Measurements from ENCODE around the gene FNDC10. TPM values are rescaled to one million over a fixed set of nuclear protein-coding genes. Genes with fewer than 3 reads are reported as not detected.

Gene FNDC10
- total and polyA plus RNA-seq, 10 donors: 2.2 to 8.8 (median 4.6) TPM

- intact Hi-C loops (cut with DNase I; ENCODE audit: low total_unique reads): no loop called here
- 90 to 93% (median 90%) methylated on average over 12 to 16 of the region's 16 CpGs for WGBS, 5 donors
- no peak for TF ChIP-seq POLR2A (IDR thresholded peaks at IDR 0.05)
- no peak for TF ChIP-seq POLR2AphosphoS5 (IDR thresholded peaks at IDR 0.05)
- no peak for TF ChIP-seq CTCF (IDR thresholded peaks at IDR 0.05 in 8 of 11, conservative IDR thresholded peaks at IDR 0.05 in 3 of 11)
- peaks cover 0 to 48% (median 0%) of the 10 kb centered on the region in 6 donors for H3K36me3 ChIP-seq
- H3K27ac ChIP-seq: no peak overlapping the region
- H3K4me3 ChIP-seq: no peak overlapping the region
- DNase-seq: peak; percentile 75
- H3K27me3 ChIP-seq (replicated peaks in 1 of 7): no peaks in the 10 kb centered on the region
- H3K9me3 ChIP-seq: no peaks in the 10 kb centered on the region
- H3K4me1 ChIP-seq: peaks cover 9 to 32% (median 20%) of the 10 kb centered on the region in 6 donors
Measured at GRCh38 chr1:1620433-1621139, 20.7 kb upstream of the FNDC10 start.

- intact Hi-C loops (cut with DNase I; ENCODE audit: low total_unique reads): no loop called here
- DNase-seq: no peak
- no peaks in the 10 kb centered on the region for H3K27me3 ChIP-seq (replicated peaks in 1 of 7)
- H3K4me1 ChIP-seq: peaks cover 9 to 33% (median 20%) of the 10 kb centered on the region in 6 donors
- no peaks in the 10 kb centered on the region for H3K9me3 ChIP-seq
- TF ChIP-seq CTCF (IDR thresholded peaks at IDR 0.05 in 8 of 11, conservative IDR thresholded peaks at IDR 0.05 in 3 of 11): peak in 1 of 11 experiments; percentile 10
- TF ChIP-seq POLR2A (IDR thresholded peaks at IDR 0.05): no peak
- peaks cover 0 to 41% (median 0%) of the 10 kb centered on the region in 6 donors for H3K36me3 ChIP-seq
- H3K4me3 ChIP-seq: no peak overlapping the region
- 81 to 94% (median 85%) methylated on average over 9 to 14 of the region's 14 CpGs for WGBS, 5 donors
- H3K27ac ChIP-seq: no peak overlapping the region
Measured at GRCh38 chr1:1619917-1620361, 20.0 kb upstream of the FNDC10 start.

GRCh38 chr1:1618396-1619068 is 18.6 kb upstream of the FNDC10 start:
- DNase-seq: peak; percentile 77
- Histone ChIP-seq H3K9me3 (no peaks in the 10 kb centered on the region), H3K4me1 (peaks cover 16 to 47% (median 34%) of the 10 kb centered on the region in 6 donors), H3K4me3 (no peak overlapping the region), H3K27ac (no peak overlapping the region), H3K36me3 (peaks cover 0 to 27% (median 0%) of the 10 kb centered on the region in 6 donors), H3K27me3 (replicated peaks in 1 of 7) (no peaks in the 10 kb centered on the region)
- WGBS, 5 donors: 93 to 95% (median 94%) methylated on average over 7 to 9 of the region's 9 CpGs
- intact Hi-C loops (cut with DNase I; ENCODE audit: low total_unique reads): no loop called here
- TF ChIP-seq POLR2AphosphoS5 (IDR thresholded peaks at IDR 0.05) (no peak), POLR2A (IDR thresholded peaks at IDR 0.05) (no peak), CTCF (IDR thresholded peaks at IDR 0.05 in 8 of 11, conservative IDR thresholded peaks at IDR 0.05 in 3 of 11) (no peak)

GRCh38 chr1:1617925-1618324 is 18.0 kb upstream of the FNDC10 start:
- H3K27me3 ChIP-seq (replicated peaks in 1 of 7): no peaks in the 10 kb centered on the region
- DNase-seq: peak; percentile 70
- no peak overlapping the region for H3K4me3 ChIP-seq
- WGBS, 5 donors: 92 to 97% (median 93%) methylated on average over 6 of the region's 6 CpGs
- no peaks in the 10 kb centered on the region for H3K9me3 ChIP-seq
- H3K36me3 ChIP-seq: peaks cover 0 to 22% (median 0%) of the 10 kb centered on the region in 6 donors
- intact Hi-C loops (cut with DNase I; ENCODE audit: low total_unique reads): no loop called here
- no peak overlapping the region for H3K27ac ChIP-seq
- peaks cover 16 to 53% (median 37%) of the 10 kb centered on the region in 6 donors for H3K4me1 ChIP-seq
- no peak for TF ChIP-seq CTCF (IDR thresholded peaks at IDR 0.05 in 8 of 11, conservative IDR thresholded peaks at IDR 0.05 in 3 of 11)
- no peak for TF ChIP-seq POLR2AphosphoS5 (IDR thresholded peaks at IDR 0.05)
- no peak for TF ChIP-seq POLR2A (IDR thresholded peaks at IDR 0.05)
